Nephron (organoid): ENCODE results near the gene ZFP42.

Experiments
- H3K27ac Mint-ChIP-seq, 3 experiments: 2 replicates each; pipeline ENCODE4 v1.8.0; 2020; ENCODE audit warnings: mixed read lengths in 3 of 3, mild to moderate bottlenecking in 2 of 3, moderate library complexity in 1 of 3
- H3K27me3 Mint-ChIP-seq: 2 replicates; pipeline ENCODE4 v1.8.0; 2021; ENCODE audit warnings: low read depth, mild to moderate bottlenecking, moderate library complexity, mixed read lengths
- H3K36me3 Mint-ChIP-seq: 2 replicates; pipeline ENCODE4 v1.8.0; 2020; ENCODE audit warnings: low read depth, mixed read lengths
- H3K4me1 Mint-ChIP-seq: 2 replicates; pipeline ENCODE4 v1.8.0; 2020; ENCODE audit warnings: mixed read lengths
- H3K4me3 Mint-ChIP-seq, 3 experiments: 2 replicates each; pipeline ENCODE4 v1.8.0; 2020; ENCODE audit warnings: mild to moderate bottlenecking in 3 of 3, mixed read lengths in 3 of 3, moderate library complexity in 2 of 3
- H3K9me3 Mint-ChIP-seq: 2 replicates; pipeline ENCODE4 v1.8.0; 2020; ENCODE audit warnings: mixed read lengths
- TF ChIP-seq, protein P1 (sequence below), 3 experiments: fragments of 200-600 bp; sonication (generic); IDR thresholded peaks; one replicate each; pipeline ENCODE4 v1.5.0; 2021; ENCODE audit warnings: antibody characterized with exemption in 3 of 3; ENCODE audit not compliant: unreplicated experiment in 3 of 3

ZFP42 gene

GRCh38 chr4:188015025-188015940, 19.7 kb downstream of the ZFP42 start:
- Mint-ChIP-seq H3K4me3 (no peak overlapping the region), H3K27ac (peak overlapping the region in 2 of 3 experiments; percentile 16 to 63), H3K27me3 (peaks cover 11% of the 10 kb centered on the region), H3K9me3 (peaks cover 3% of the 10 kb centered on the region), H3K36me3 (no peaks in the 10 kb centered on the region), H3K4me1 (peaks cover 10% of the 10 kb centered on the region)
- TF ChIP-seq, protein P1, sequence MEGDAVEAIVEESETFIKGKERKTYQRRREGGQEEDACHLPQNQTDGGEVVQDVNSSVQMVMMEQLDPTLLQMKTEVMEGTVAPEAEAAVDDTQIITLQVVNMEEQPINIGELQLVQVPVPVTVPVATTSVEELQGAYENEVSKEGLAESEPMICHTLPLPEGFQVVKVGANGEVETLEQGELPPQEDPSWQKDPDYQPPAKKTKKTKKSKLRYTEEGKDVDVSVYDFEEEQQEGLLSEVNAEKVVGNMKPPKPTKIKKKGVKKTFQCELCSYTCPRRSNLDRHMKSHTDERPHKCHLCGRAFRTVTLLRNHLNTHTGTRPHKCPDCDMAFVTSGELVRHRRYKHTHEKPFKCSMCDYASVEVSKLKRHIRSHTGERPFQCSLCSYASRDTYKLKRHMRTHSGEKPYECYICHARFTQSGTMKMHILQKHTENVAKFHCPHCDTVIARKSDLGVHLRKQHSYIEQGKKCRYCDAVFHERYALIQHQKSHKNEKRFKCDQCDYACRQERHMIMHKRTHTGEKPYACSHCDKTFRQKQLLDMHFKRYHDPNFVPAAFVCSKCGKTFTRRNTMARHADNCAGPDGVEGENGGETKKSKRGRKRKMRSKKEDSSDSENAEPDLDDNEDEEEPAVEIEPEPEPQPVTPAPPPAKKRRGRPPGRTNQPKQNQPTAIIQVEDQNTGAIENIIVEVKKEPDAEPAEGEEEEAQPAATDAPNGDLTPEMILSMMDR (IDR thresholded peaks at IDR 0.05; ENCODE audit: unreplicated experiment in 3 of 3), result no peak

GRCh38 chr4:188016754-188017153, 21.2 kb downstream of the ZFP42 start:
- H3K4me1 Mint-ChIP-seq, result peaks cover 10% of the 10 kb centered on the region
- H3K27ac Mint-ChIP-seq, result peak overlapping the region in 2 of 3 experiments; percentile 12 to 55
- peak overlapping the region in 1 of 3 experiments; percentile 7 for H3K4me3 Mint-ChIP-seq
- TF ChIP-seq, protein P1 (IDR thresholded peaks at IDR 0.05; ENCODE audit: unreplicated experiment in 3 of 3), result no peak
- no peaks in the 10 kb centered on the region for H3K9me3 Mint-ChIP-seq
- H3K27me3 Mint-ChIP-seq, result peaks cover 11% of the 10 kb centered on the region
- no peaks in the 10 kb centered on the region for H3K36me3 Mint-ChIP-seq

DNA sequence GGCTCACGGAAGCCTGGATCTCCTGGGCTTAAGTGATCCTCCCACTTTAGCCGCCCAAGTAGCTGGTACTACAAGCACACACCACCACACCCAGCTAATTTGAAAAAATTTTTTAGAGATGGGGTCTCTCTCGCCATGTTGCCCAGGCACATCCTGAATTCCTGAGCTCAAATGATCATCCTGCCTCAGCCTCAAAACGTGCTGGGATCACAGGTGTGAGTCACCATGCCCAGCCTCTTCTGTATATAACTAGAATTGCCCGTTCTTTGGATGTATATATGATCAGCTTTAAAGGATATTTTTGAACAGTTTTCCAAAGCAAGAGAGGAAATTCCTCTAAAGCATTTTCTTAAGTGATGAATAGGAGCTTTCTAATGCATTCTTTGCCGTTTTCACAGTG, 22.7 kb downstream of the ZFP42 start:
- Mint-ChIP-seq H3K27ac (no peak overlapping the region), H3K9me3 (no peaks in the 10 kb centered on the region), H3K4me1 (peaks cover 10% of the 10 kb centered on the region), H3K27me3 (peaks cover 11% of the 10 kb centered on the region), H3K36me3 (no peaks in the 10 kb centered on the region), H3K4me3 (no peak overlapping the region)
- TF ChIP-seq, protein P1 (IDR thresholded peaks at IDR 0.05; ENCODE audit: unreplicated experiment in 3 of 3), result no peak

- no peak overlapping the region for H3K4me3 Mint-ChIP-seq
- H3K36me3 Mint-ChIP-seq, result no peaks in the 10 kb centered on the region
- TF ChIP-seq, protein P1 (IDR thresholded peaks at IDR 0.05; ENCODE audit: unreplicated experiment in 3 of 3), result no peak
- peak overlapping the region in 2 of 3 experiments; percentile 47 to 74 for H3K27ac Mint-ChIP-seq
- H3K4me1 Mint-ChIP-seq, result peaks cover 2% of the 10 kb centered on the region
- peaks cover 3% of the 10 kb centered on the region for H3K27me3 Mint-ChIP-seq
- H3K9me3 Mint-ChIP-seq, result no peaks in the 10 kb centered on the region
Observed at GRCh38 chr4:188021548-188022249, 26.1 kb downstream of the ZFP42 start.

DNA sequence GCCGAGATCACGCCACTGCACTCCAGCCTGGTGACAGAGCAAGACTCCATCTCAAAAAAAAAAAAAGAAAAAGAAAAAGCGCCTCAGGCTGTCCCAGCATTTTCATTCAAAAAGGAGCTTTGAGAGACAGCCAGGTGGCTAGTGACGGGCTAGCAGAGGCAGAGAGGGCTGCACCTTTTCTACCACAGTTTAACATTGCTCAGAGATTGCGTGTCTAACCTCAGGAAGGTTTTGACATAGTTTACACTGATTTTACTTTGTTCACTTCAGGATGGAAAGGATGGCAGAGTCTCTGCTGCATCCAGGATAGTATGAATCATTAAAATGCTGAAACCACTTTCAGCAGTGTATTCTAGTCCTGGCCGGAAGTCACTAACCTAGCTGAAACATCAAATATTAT, 28.1 kb downstream of the ZFP42 start:
- no peaks in the 10 kb centered on the region for H3K4me1 Mint-ChIP-seq
- no peak overlapping the region for H3K27ac Mint-ChIP-seq
- no peaks in the 10 kb centered on the region for H3K9me3 Mint-ChIP-seq
- no peak overlapping the region for H3K4me3 Mint-ChIP-seq
- TF ChIP-seq, protein P1 (IDR thresholded peaks at IDR 0.05; ENCODE audit: unreplicated experiment in 3 of 3), result no peak
- peaks cover 4% of the 10 kb centered on the region for H3K27me3 Mint-ChIP-seq
- no peaks in the 10 kb centered on the region for H3K36me3 Mint-ChIP-seq
